GM18502 (cell line): ENCODE results near the gene TRMT1.

Source experiments
- ATAC-seq: cut with Tn5 transposase; IDR thresholded peaks from one replicate; pipeline ENCODE4 v1.9.1; 2021; ENCODE audit warnings: mild to moderate bottlenecking; ENCODE audit not compliant: unreplicated experiment, poor library complexity

The TRMT1 gene

GRCh38 chr19:13057744-13058143, 58.8 kb downstream of the TRMT1 start:
- ATAC-seq = no peak

GRCh38 chr19:13057147-13057572, 59.4 kb downstream of the TRMT1 start:
- ATAC-seq = no peak

- no peak for ATAC-seq
Observed at GRCh38 chr19:13056052-13056660, 60.4 kb downstream of the TRMT1 start.

- ATAC-seq = no peak
Observed at GRCh38 chr19:13055213-13056051, 61.1 kb downstream of the TRMT1 start.
